HUES6 (cell line): ENCODE measurements around the gene UAP1L1.

ENCODE experiments used
- H3K27ac ChIP-seq: 2 replicates; pipeline ENCODE4 v1.7.0; 2013; ENCODE audit warnings: low read depth, mild to moderate bottlenecking, low read length, inconsistent platforms
- H3K27me3 ChIP-seq: 2 replicates; pipeline ENCODE4 v1.6.1; 2013; ENCODE audit warnings: low read length; ENCODE audit not compliant: control insufficient read depth, insufficient read depth
- H3K36me3 ChIP-seq: 2 replicates; pipeline ENCODE4 v1.6.1; 2013; ENCODE audit warnings: low read length; ENCODE audit not compliant: control insufficient read depth, insufficient read depth
- H3K4me1 ChIP-seq: 2 replicates; pipeline ENCODE4 v1.6.1; 2013; ENCODE audit warnings: low read length; ENCODE audit not compliant: control insufficient read depth, insufficient read depth
- H3K4me3 ChIP-seq: 2 replicates; pipeline ENCODE4 v1.5.1; 2013; ENCODE audit warnings: low read depth, low read length
- H3K9ac ChIP-seq: one replicate; pipeline ENCODE4 v1.6.1; 2013; ENCODE audit warnings: mild to moderate bottlenecking, low read length
- H3K9me3 ChIP-seq: 2 replicates; pipeline ENCODE4 v1.6.1; 2013; ENCODE audit warnings: low read depth, low read length; ENCODE audit not compliant: control insufficient read depth, insufficient read depth

The UAP1L1 gene

DNA sequence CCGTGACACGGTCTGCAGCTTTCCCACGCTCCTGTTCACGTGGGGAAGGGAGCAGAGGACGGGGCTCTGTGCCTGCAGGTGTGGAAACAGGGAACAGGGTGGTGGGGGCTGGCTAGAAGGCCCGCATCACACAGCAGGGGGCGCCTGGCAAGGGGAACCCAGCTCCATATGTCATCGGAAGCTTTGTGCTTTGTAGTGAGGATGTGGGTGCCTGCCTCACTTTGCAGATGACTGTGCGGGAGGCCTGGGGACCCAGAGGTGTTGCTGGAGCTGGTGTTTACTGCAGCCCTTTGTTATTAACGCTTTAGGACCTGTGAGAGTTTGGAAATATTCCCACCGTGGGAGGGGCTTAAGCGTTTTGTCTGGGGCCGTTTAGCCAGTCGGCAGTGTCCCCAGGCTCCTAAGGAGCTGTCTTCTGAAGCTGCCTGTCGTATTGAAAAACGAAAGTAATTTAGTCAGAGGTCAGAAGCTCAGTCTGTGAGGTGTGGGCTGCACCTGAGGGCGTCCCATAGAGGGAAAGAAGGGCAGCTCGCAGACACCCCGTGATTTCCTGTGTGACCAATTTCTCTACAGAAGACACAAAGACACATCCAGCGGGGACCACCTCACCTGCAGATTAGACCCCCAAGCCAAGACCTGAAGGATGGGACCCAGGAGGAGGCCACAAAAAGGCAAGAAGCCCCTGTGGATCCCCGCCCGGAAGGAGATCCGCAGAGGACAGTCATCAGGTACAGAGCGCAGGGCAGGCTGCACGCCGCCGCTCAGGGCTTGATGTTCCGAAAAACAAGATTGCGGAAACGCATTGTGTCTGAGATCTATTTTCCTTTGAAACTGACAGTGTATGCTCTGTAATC is 18.6 kb downstream of the UAP1L1 start:
- Histone ChIP-seq H3K4me1 (no peaks in the 10 kb centered on the region), H3K9ac (no peak overlapping the region), H3K36me3 (peaks cover 47% of the 10 kb centered on the region), H3K9me3 (no peaks in the 10 kb centered on the region), H3K27me3 (no peaks in the 10 kb centered on the region), H3K4me3 (no peak overlapping the region), H3K27ac (no peak overlapping the region)

DNA sequence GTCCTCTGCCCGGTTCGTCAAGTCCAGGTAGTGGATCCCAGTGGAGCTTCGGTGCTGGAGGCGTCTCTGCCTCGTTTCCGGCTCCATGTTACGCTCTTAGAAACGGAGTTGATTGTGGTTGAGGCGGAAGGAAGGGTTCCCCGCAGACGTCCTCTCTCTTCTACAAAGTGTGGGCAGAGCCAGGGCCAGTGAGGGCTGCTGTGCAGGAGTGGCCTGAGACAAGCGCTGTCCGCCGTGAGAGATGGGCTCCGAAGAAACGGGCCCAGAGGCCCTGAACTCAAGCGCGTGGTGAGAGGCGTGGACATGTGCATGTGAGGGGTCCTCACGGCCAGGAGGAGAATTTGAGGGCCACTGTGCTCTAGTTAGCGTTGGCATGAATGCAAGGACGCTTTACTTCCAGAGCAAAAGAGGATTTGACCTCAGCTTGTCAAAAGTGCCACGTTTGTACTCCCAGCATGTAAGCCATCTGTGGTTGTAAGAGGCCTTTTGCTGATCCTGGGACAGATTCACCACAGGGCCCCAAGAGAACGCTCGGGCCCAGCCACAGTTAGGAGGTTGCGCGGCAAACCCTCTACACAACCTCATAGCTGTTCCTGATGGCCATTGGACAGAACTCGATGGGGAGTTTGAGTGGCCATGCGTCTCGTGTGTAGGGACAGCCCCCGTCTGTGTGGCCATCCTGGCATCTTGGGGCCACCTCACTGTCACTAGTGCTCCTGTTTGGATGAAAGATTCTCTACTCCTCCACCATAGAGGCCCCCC is 19.6 kb downstream of the UAP1L1 start:
- Histone ChIP-seq H3K4me1 (no peaks in the 10 kb centered on the region), H3K9ac (no peak overlapping the region), H3K27ac (no peak overlapping the region), H3K36me3 (peaks cover 55% of the 10 kb centered on the region), H3K9me3 (peaks cover 7% of the 10 kb centered on the region), H3K4me3 (no peak overlapping the region), H3K27me3 (no peaks in the 10 kb centered on the region)

DNA sequence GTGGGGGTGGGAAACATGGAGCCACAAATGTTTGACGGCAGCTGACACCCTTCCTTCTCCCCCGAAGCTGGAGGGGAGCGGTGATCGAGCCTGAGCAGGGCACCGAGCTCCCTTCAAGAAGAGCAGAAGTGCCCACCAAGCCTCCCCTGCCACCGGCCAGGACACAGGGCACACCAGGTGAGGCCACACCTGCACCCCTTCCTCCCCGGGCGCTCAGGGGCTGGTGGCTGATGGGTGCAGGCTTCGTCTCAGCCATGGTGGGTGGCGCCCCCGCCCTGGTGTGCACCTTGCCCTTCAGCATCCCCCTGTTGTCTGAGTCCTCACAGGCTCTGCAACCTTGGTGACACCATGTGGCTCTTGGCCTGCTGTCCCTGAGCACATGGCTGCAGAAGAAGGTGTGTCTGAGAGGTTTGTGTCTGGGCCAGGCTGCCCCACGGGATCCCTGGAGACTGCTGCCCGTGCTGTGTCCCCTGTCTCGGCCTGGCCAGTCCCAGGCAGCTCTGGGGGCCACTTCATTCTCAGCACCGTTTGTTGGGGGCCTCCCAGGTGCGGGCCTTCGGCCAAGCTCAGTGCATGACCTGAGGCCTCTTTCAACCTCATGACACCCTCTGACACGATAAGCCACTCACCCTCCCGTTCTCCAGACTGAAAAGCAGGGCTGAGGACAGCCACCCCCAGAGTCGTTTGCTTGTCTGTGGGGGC is 20.6 kb downstream of the UAP1L1 start:
- no peaks in the 10 kb centered on the region for H3K4me1 ChIP-seq
- H3K27me3 ChIP-seq: no peaks in the 10 kb centered on the region
- peaks cover 64% of the 10 kb centered on the region for H3K36me3 ChIP-seq
- H3K27ac ChIP-seq: no peak overlapping the region
- no peak overlapping the region for H3K9ac ChIP-seq
- peaks cover 16% of the 10 kb centered on the region for H3K9me3 ChIP-seq
- H3K4me3 ChIP-seq: no peak overlapping the region

DNA sequence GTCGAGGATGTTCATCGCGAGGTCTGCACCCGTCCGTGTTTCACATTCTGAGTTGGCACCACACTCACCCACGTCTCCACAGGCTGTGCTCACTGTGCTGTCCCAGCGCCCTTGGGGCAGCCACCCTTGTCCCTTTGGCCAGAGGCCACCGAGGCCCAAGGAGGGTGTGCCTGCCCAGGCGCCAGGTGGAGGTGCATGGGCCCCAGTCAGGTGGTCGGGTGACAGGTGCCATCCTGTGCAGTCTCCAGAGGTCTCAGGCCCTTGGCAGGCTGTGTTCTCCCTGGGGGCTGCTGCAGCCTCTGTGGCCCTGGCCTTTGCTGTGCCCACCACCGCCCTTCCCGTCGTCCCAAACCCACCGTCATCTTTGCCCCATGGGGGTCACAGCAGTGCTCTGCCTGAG is 21.9 kb downstream of the UAP1L1 start:
- Histone ChIP-seq H3K36me3 (peaks cover 76% of the 10 kb centered on the region), H3K27me3 (no peaks in the 10 kb centered on the region), H3K4me3 (no peak overlapping the region), H3K27ac (no peak overlapping the region), H3K9me3 (peaks cover 24% of the 10 kb centered on the region), H3K4me1 (no peaks in the 10 kb centered on the region), H3K9ac (no peak overlapping the region)

DNA sequence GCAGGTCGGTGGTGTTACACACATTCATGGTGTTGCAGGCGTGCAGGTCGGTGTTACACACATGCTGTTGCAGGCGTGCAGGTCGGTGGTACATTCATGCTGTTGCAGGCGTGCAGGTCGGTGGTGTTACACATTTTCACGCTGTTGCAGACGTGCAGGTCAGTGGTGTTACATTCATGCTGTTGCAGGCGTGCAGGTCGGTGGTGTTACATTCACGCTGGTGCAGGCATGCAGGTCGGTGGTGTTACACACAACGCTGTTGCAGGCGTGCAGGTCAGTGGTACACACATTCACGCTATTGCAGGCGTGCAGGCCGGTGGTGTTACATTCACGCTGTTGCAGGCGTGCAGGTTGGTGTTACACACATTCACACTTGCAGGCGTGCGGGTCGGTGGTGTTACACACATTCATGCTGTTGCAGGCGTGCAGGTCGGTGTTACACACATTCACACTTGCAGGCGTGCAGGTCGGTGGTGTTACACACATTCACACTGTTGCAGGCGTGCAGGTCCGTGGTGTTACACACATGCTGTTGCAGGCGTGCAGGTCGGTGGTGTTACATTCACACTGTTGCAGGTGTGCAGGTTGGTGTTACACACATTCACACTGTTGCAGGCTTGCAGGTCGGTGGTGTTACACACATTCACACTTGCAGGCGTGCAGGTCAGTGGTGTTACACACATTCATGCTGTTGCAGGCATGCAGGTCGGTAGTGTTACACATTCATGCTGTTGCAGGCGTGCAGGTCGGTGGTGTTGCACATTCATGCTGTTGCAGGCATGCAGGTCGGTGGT is 26.1 kb downstream of the UAP1L1 start:
- Histone ChIP-seq H3K4me1 (no peaks in the 10 kb centered on the region), H3K27ac (no peak overlapping the region), H3K4me3 (no peak overlapping the region), H3K9ac (no peak overlapping the region), H3K9me3 (peaks cover 24% of the 10 kb centered on the region), H3K27me3 (no peaks in the 10 kb centered on the region), H3K36me3 (peaks cover 87% of the 10 kb centered on the region)

DNA sequence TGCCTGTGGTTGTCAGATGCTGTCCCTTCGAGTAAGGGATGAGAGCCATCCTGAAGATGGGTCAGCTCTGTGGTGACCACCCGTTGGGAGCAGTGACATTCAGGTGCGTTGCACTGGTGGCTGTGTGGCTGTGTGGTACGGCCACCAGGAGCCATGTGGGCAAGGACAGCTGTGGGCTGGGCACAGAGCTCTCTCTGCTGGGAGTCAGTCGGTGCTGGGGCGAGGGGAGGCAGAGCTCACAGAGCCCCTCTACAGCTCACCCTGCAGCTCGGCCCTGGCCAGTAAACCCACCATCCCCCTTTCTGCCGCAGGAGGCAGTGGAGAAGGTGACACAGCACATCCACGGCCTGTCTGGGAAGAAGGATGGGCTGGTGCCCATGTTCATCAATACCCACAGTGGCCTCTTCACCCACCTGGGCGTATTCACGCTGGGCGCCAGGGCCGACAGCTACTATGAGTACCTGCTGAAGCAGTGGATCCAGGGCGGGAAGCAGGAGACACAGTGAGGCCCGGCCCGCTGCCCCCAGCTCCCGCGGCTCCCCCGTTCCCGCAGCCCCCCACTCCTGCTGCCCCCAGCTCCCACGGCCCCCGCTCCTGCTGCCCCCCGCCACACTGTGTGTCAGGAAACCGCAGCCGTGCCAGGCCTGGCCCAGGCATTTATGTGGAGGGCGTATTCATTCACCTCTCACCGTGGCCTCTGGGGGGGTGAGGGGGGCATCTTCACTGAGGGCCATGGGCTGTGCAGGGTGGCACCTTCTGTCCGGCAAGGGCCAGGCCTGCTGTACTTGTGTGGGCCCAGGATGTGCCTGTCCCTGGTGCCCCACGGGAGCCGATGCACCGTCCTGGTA is 28.7 kb downstream of the UAP1L1 start:
- no peak overlapping the region for H3K9ac ChIP-seq

DNA sequence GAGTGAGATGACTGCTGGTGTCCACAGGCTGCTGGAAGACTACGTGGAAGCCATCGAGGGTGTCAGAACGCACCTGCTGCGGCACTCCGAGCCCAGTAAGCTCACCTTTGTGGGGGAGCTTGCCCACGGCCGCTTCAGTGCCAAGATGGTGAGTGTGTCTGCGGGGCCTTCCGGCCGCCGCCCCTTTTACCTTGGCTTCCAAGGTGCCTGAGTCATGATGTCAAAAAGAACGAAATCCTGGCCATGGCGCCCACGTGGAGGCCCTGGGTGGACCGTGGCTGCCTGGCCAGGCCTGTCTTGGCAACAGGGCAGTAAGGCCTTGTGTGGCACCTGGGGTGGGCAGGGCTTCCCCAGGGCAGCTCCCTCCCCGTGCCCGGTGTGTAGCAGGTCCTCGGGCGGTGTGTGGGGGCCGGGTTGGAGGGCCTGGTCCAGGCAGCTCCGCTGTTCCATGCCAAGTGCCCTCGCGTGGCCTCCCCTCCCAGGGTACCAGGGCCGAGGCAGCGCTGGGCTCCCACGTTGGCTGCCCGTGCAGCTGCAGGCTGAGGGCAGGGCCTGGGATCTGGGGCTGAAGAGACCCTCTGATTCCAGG is 29.4 kb downstream of the UAP1L1 start:
- Histone ChIP-seq H3K4me1 (no peaks in the 10 kb centered on the region), H3K27me3 (no peaks in the 10 kb centered on the region), H3K4me3 (no peak overlapping the region), H3K9ac (no peak overlapping the region), H3K27ac (no peak overlapping the region), H3K36me3 (peaks cover 68% of the 10 kb centered on the region), H3K9me3 (peaks cover 19% of the 10 kb centered on the region)

More for the DNA sequence above, 28.7 kb downstream of the UAP1L1 start:
- no peaks in the 10 kb centered on the region for H3K4me1 ChIP-seq
- H3K27ac ChIP-seq: no peak overlapping the region
- peaks cover 24% of the 10 kb centered on the region for H3K9me3 ChIP-seq
- H3K36me3 ChIP-seq: peaks cover 75% of the 10 kb centered on the region
- no peak overlapping the region for H3K4me3 ChIP-seq
- no peaks in the 10 kb centered on the region for H3K27me3 ChIP-seq

DNA sequence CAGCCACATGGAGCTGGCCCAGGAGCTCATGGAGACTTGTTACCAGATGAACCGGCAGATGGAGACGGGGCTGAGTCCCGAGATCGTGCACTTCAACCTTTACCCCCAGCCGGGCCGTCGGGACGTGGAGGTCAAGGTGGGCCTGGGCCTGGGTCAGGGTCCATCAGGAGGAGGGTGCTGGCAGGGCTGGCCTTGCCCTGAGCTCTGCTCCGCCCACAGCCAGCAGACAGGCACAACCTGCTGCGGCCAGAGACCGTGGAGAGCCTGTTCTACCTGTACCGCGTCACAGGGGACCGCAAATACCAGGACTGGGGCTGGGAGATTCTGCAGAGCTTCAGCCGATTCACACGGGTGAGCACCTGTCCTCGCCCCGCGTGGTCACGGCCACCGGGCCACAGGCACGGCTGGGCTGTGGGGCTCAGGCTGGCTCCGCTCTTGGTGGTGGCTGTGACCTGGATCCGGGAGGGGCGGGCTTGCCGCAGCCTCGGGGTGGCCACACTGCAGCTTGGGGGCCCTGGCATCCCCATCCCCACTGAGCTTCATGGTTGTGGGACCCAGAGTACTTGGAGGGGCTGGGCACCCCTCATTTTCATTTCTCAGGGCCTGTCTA is 30.1 kb downstream of the UAP1L1 start:
- Histone ChIP-seq H3K9ac (no peak overlapping the region), H3K36me3 (peaks cover 61% of the 10 kb centered on the region), H3K4me3 (no peak overlapping the region), H3K4me1 (no peaks in the 10 kb centered on the region), H3K9me3 (peaks cover 12% of the 10 kb centered on the region), H3K27ac (no peak overlapping the region), H3K27me3 (no peaks in the 10 kb centered on the region)

DNA sequence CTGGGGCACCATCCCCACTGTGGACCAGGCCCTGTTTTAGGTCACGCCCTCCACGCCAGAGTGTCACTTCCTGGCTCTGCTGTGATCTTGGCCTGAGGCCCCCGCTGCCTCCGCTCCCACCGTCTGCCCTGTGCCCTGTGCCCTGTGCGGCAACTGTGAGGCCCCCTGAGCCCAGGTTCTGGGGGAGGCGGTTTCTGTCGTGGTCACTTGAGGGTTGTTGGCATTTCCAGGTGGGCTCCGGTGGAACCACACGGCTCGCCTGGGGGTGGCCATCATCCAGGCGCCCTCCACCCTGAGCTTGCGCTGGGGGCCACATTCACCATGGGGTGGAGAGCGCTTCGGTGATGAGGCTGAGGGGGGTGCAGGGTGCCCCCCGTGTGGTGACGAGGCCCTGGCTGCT is 30.7 kb downstream of the UAP1L1 start:
- Histone ChIP-seq H3K36me3 (peaks cover 56% of the 10 kb centered on the region), H3K27me3 (peaks cover 5% of the 10 kb centered on the region), H3K9ac (no peak overlapping the region)

More for the DNA sequence above, 30.7 kb downstream of the UAP1L1 start:
- no peaks in the 10 kb centered on the region for H3K4me1 ChIP-seq
- H3K9me3 ChIP-seq: peaks cover 6% of the 10 kb centered on the region; the same call in 1 of the 2 replicates
- no peak overlapping the region for H3K4me3 ChIP-seq
- H3K27ac ChIP-seq: no peak overlapping the region
